GM15510 (cell line): Measurements from ENCODE around the gene KLK11.

ENCODE experiments used
- POLR2A ChIP-seq: IDR thresholded peaks from 3 replicates; pipeline ENCODE4 v1.6.1; 2011; ENCODE audit warnings: borderline replicate concordance; ENCODE audit not compliant: insufficient read length; ENCODE audit errors: extremely low read depth

KLK11 gene

GRCh38 chr19:51026554-51026831 lies at the start of gene KLK11:
TSS of gene KLK11 (minus strand) at chr19:51026616. CDS start at chr19:51025631, 985 bp downstream.
- no peak for TF ChIP-seq POLR2A

- no peak for TF ChIP-seq POLR2A
Observed at GRCh38 chr19:51075998-51076397, 49.6 kb upstream of the KLK11 start.

GRCh38 chr19:51071095-51071405 lies 44.6 kb upstream of the KLK11 start:
- no peak for TF ChIP-seq POLR2A

GRCh38 chr19:51070334-51071094 lies 44.1 kb upstream of the KLK11 start:
- TF ChIP-seq POLR2A: no peak

GRCh38 chr19:51066393-51067186 lies 40.2 kb upstream of the KLK11 start:
- TF ChIP-seq POLR2A: no peak

- TF ChIP-seq POLR2A: no peak
Observed at GRCh38 chr19:51065221-51065960, 39.0 kb upstream of the KLK11 start.

GRCh38 chr19:51064534-51065220 lies 38.3 kb upstream of the KLK11 start, which contains the start of gene KLK13:
TSS of gene KLK13 (minus strand) at chr19:51065092. CDS start at chr19:51065067, 25 bp downstream.
- no peak for TF ChIP-seq POLR2A

GRCh38 chr19:51063664-51064063 lies 37.2 kb upstream of the KLK11 start:
- no peak for TF ChIP-seq POLR2A

- no peak for TF ChIP-seq POLR2A
Observed at GRCh38 chr19:51060973-51061372, 34.6 kb upstream of the KLK11 start.

GRCh38 chr19:51060336-51060735 lies 33.9 kb upstream of the KLK11 start:
- no peak for TF ChIP-seq POLR2A

GRCh38 chr19:51059715-51060114 lies 33.3 kb upstream of the KLK11 start:
- TF ChIP-seq POLR2A: no peak

- TF ChIP-seq POLR2A: no peak
Observed at GRCh38 chr19:51055866-51056265, 29.4 kb upstream of the KLK11 start.

GRCh38 chr19:51047031-51047335 lies 20.6 kb upstream of the KLK11 start:
- TF ChIP-seq POLR2A: no peak

- no peak for TF ChIP-seq POLR2A
Observed at GRCh38 chr19:51044327-51044726, 17.9 kb upstream of the KLK11 start.

- no peak for TF ChIP-seq POLR2A
Observed at GRCh38 chr19:51043497-51043896, 17.1 kb upstream of the KLK11 start.

GRCh38 chr19:51040151-51040550 lies 13.7 kb upstream of the KLK11 start:
- TF ChIP-seq POLR2A: no peak

- no peak for TF ChIP-seq POLR2A
Observed at GRCh38 chr19:51036519-51036918, 10.1 kb upstream of the KLK11 start.
